ENCODE data around the gene TMEM179.

TMEM179 gene

GRCh38 chr14:104567141-104567956, 37.2 kb downstream of the TMEM179 start:
- Histone ChIP-seq H3K9me3 (ENCODE audit: control insufficient read depth, insufficient read depth, low read depth, low read length) (no peaks in the 10 kb centered on the region), H3K4me1 (ENCODE audit: control insufficient read depth, insufficient read depth, low read length) (peaks cover 9% of the 10 kb centered on the region; the same call in 1 of the 2 replicates), H3K36me3 (ENCODE audit: control insufficient read depth, insufficient read depth, low read length) (no peaks in the 10 kb centered on the region), H3K27ac (ENCODE audit: low read depth, low read length) (no peak overlapping the region), H3K27me3 (ENCODE audit: control insufficient read depth, insufficient read depth, low read length) (no peaks in the 10 kb centered on the region; the same call in 1 of the 2 replicates), H3K4me3 (ENCODE audit: low read depth, low read length) (no peak overlapping the region), H3K9ac (ENCODE audit: low read length) (no peak overlapping the region)

DNA sequence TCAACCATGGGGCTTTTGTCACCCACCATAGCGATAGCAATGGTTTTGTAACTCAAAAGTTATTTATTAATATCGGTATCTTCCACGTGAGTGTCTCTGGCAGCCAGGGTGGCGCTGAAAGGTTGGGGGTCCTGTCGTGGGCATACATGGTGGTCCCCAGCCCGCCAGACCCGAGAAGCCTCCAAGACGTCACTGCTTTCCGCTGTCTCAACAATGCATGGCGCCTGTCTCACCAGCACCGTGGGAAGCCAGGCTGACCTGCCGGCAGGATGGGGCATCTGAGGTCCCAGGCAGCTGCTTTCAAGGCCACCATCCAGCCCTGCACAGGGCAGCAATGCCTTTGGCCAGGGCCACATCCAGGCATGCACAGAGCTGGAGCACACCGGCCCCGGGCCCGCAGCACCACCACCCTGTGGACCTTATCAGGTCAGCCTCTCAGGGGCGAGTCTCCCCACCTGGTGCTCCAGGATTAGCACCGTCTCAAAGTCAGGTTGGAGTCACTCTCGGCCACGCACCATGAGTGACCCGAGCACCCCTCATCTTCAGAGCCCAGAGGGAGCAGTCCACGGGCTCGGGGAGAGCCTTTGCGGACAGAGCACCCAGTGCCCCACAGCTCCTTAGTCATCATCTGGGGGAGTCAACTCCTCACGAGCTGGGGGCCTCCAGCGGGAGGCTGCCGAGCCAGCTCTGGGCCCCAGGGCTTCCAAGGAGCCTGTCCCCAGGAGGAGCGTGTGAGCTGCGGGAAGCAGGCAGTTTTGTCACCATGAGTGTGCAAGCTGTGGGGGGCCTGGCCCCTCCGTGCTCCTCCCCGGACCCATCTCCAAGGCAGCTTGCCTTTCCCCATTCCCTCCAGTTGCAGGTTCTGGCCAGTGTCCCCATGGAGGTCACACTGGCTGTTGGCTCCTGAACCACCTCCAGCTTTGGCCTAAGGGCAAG, 39.6 kb downstream of the TMEM179 start:
- Histone ChIP-seq H3K4me3 (ENCODE audit: low read depth, low read length) (no peak overlapping the region), H3K27ac (ENCODE audit: low read depth, low read length) (no peak overlapping the region), H3K9me3 (ENCODE audit: control insufficient read depth, insufficient read depth, low read depth, low read length) (no peaks in the 10 kb centered on the region), H3K27me3 (ENCODE audit: control insufficient read depth, insufficient read depth, low read length) (no peaks in the 10 kb centered on the region; the same call in 1 of the 2 replicates), H3K4me1 (ENCODE audit: control insufficient read depth, insufficient read depth, low read length) (peaks cover 9% of the 10 kb centered on the region; the same call in 1 of the 2 replicates), H3K9ac (ENCODE audit: low read length) (no peak overlapping the region), H3K36me3 (ENCODE audit: control insufficient read depth, insufficient read depth, low read length) (no peaks in the 10 kb centered on the region)

GRCh38 chr14:104563742-104564615, 40.6 kb downstream of the TMEM179 start:
- no peaks in the 10 kb centered on the region; the same call in 1 of the 2 replicates for H3K27me3 ChIP-seq (ENCODE audit: control insufficient read depth, insufficient read depth, low read length)
- H3K9me3 ChIP-seq (ENCODE audit: control insufficient read depth, insufficient read depth, low read depth, low read length): no peaks in the 10 kb centered on the region
- no peak overlapping the region for H3K4me3 ChIP-seq (ENCODE audit: low read depth, low read length)
- peaks cover 9% of the 10 kb centered on the region; the same call in 1 of the 2 replicates for H3K4me1 ChIP-seq (ENCODE audit: control insufficient read depth, insufficient read depth, low read length)
- no peaks in the 10 kb centered on the region for H3K36me3 ChIP-seq (ENCODE audit: control insufficient read depth, insufficient read depth, low read length)
- no peak overlapping the region for H3K9ac ChIP-seq (ENCODE audit: low read length)
- no peak overlapping the region for H3K27ac ChIP-seq (ENCODE audit: low read depth, low read length)

DNA sequence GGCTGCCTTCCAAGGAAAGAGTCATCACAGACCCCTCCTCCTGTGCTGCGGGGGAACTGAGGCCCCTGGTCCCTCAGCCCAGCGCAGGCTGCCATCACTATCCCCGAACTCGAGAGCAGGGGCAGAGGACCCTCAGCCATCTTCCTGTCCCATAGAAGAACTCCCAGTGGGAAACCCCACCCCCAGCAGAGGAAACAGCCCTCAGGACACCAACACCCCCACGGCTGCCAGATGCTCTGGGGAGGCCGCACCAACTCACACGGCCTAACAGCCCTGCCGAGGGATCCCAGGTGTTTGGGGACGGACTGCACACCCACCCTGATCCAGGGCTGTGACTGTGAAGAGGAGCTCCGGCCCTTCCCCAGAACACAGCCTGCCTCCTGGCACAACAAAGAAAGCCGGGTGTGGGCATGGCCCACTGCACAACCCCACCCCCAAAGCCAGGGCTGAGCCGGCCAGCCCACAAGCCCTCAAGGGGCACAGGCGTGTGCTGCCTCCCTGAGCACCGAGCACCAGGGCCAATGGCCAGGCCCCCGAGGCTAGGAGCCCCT, 41.3 kb downstream of the TMEM179 start:
- Histone ChIP-seq H3K27me3 (ENCODE audit: control insufficient read depth, insufficient read depth, low read length) (no peaks in the 10 kb centered on the region; the same call in 1 of the 2 replicates), H3K9ac (ENCODE audit: low read length) (no peak overlapping the region), H3K27ac (ENCODE audit: low read depth, low read length) (no peak overlapping the region), H3K9me3 (ENCODE audit: control insufficient read depth, insufficient read depth, low read depth, low read length) (no peaks in the 10 kb centered on the region), H3K4me1 (ENCODE audit: control insufficient read depth, insufficient read depth, low read length) (peaks cover 9% of the 10 kb centered on the region; the same call in 1 of the 2 replicates), H3K36me3 (ENCODE audit: control insufficient read depth, insufficient read depth, low read length) (no peaks in the 10 kb centered on the region), H3K4me3 (ENCODE audit: low read depth, low read length) (no peak overlapping the region)

GRCh38 chr14:104562606-104563005, 42.0 kb downstream of the TMEM179 start:
- Histone ChIP-seq H3K9ac (ENCODE audit: low read length) (no peak overlapping the region), H3K4me1 (ENCODE audit: control insufficient read depth, insufficient read depth, low read length) (peaks cover 9% of the 10 kb centered on the region; the same call in 1 of the 2 replicates), H3K27ac (ENCODE audit: low read depth, low read length) (no peak overlapping the region), H3K9me3 (ENCODE audit: control insufficient read depth, insufficient read depth, low read depth, low read length) (no peaks in the 10 kb centered on the region), H3K4me3 (ENCODE audit: low read depth, low read length) (no peak overlapping the region), H3K27me3 (ENCODE audit: control insufficient read depth, insufficient read depth, low read length) (no peaks in the 10 kb centered on the region; the same call in 1 of the 2 replicates), H3K36me3 (ENCODE audit: control insufficient read depth, insufficient read depth, low read length) (no peaks in the 10 kb centered on the region)

DNA sequence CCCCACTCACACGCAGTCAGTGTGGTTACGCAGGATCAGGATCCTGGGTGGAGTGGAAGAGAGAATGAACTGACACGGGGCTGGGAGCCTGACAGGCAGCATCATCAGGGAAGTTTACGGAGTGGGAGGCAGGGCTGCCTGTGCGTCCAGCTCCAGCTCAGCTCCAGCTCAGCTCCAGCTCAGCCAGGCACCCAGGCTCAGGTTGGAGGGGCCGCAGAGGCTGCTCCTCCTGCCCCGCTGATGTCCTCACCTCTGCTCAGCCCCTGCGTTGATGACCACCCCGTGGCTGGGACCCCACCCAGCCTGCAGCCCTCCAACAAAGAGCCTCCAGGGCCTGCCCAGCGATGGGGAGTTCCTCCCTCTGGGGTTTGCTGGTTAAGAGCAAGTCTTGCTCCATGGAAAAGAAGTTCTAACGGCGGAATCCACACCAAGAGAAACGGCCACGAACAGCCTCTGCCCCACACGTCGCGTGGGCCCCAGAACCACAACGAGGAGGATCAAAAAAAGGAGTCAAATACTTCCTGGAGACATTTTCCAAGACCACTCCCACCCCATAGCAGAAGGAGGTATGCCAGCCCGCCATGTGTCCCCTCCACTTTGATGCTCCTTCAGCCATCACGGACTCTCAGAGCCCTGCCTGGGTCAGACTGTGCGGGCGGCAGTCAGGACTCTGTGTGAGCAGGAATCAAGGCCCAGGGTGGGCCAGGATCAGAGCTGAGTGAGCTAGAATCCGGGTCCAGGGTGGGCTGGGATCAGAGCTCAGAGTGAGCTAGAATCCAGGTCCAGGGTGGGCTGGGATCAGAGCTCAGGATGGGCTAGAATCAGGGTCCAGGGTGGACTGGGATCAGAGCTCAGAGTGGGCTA, 42.7 kb downstream of the TMEM179 start:
- Histone ChIP-seq H3K27ac (ENCODE audit: low read depth, low read length) (no peak overlapping the region), H3K4me1 (ENCODE audit: control insufficient read depth, insufficient read depth, low read length) (peaks cover 9% of the 10 kb centered on the region; the same call in 1 of the 2 replicates), H3K36me3 (ENCODE audit: control insufficient read depth, insufficient read depth, low read length) (no peaks in the 10 kb centered on the region), H3K9ac (ENCODE audit: low read length) (no peak overlapping the region), H3K9me3 (ENCODE audit: control insufficient read depth, insufficient read depth, low read depth, low read length) (no peaks in the 10 kb centered on the region), H3K27me3 (ENCODE audit: control insufficient read depth, insufficient read depth, low read length) (no peaks in the 10 kb centered on the region; the same call in 1 of the 2 replicates), H3K4me3 (ENCODE audit: low read depth, low read length) (no peak overlapping the region)

- Histone ChIP-seq H3K9me3 (ENCODE audit: control insufficient read depth, insufficient read depth, low read depth, low read length) (no peaks in the 10 kb centered on the region), H3K4me3 (ENCODE audit: low read depth, low read length) (no peak overlapping the region), H3K27ac (ENCODE audit: low read depth, low read length) (no peak overlapping the region), H3K9ac (ENCODE audit: low read length) (no peak overlapping the region), H3K27me3 (ENCODE audit: control insufficient read depth, insufficient read depth, low read length) (no peaks in the 10 kb centered on the region; the same call in 1 of the 2 replicates), H3K4me1 (ENCODE audit: control insufficient read depth, insufficient read depth, low read length) (peaks cover 9% of the 10 kb centered on the region; the same call in 1 of the 2 replicates), H3K36me3 (ENCODE audit: control insufficient read depth, insufficient read depth, low read length) (no peaks in the 10 kb centered on the region)
Measured at GRCh38 chr14:104561124-104561557, 43.4 kb downstream of the TMEM179 start.

GRCh38 chr14:104560586-104560945, 44.0 kb downstream of the TMEM179 start:
- Histone ChIP-seq H3K4me3 (ENCODE audit: low read depth, low read length) (no peak overlapping the region), H3K27ac (ENCODE audit: low read depth, low read length) (no peak overlapping the region), H3K27me3 (ENCODE audit: control insufficient read depth, insufficient read depth, low read length) (no peaks in the 10 kb centered on the region; the same call in 1 of the 2 replicates), H3K9ac (ENCODE audit: low read length) (no peak overlapping the region), H3K9me3 (ENCODE audit: control insufficient read depth, insufficient read depth, low read depth, low read length) (no peaks in the 10 kb centered on the region), H3K4me1 (ENCODE audit: control insufficient read depth, insufficient read depth, low read length) (peaks cover 9% of the 10 kb centered on the region; the same call in 1 of the 2 replicates), H3K36me3 (ENCODE audit: control insufficient read depth, insufficient read depth, low read length) (no peaks in the 10 kb centered on the region)

DNA sequence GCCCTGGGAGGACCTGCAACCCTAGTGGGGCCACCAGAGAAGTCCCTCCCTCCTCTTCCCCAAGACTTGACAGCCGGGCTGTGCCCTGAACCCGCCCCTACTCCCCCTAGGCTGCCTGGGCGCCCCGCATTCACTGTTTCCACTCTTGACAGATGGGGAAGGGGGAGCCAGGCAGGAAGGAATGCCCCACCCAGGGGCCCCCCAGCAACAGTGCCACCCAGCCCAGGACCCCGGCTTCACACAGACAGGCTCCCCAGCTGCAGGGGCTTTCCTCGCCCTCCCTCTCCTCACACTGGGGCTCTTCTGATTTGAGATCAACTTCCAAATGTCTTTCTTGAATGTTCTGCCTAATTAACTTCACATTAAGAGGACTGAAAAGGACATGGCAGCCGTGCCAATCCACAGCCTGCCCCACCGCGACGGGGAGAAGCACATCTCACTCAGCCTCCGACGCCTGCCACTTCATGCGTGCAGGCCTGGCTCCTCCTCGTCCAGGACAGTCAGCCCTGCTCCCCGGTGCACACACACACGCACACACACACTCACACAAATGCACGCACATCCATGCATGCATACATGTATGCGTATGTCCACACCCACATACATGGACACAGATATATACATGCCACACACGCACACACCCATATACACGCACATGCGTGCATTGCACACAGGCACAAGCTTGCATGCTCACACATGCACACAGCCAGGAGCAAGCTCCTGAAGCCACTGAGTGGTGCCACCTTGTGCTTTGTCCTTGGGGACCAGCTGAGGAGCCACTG, 44.6 kb downstream of the TMEM179 start:
- no peak overlapping the region for H3K4me3 ChIP-seq (ENCODE audit: low read depth, low read length)
- H3K27me3 ChIP-seq (ENCODE audit: control insufficient read depth, insufficient read depth, low read length): no peaks in the 10 kb centered on the region; the same call in 1 of the 2 replicates
- H3K9me3 ChIP-seq (ENCODE audit: control insufficient read depth, insufficient read depth, low read depth, low read length): no peaks in the 10 kb centered on the region
- H3K36me3 ChIP-seq (ENCODE audit: control insufficient read depth, insufficient read depth, low read length): no peaks in the 10 kb centered on the region
- H3K4me1 ChIP-seq (ENCODE audit: control insufficient read depth, insufficient read depth, low read length): peaks cover 9% of the 10 kb centered on the region; the same call in 1 of the 2 replicates
- H3K9ac ChIP-seq (ENCODE audit: low read length): no peak overlapping the region
- H3K27ac ChIP-seq (ENCODE audit: low read depth, low read length): no peak overlapping the region
